GM12892 (cell line): ENCODE data around the gene PVALB.

Experiments
- POLR2A ChIP-seq: IDR thresholded peaks from 2 replicates; pipeline ENCODE4 v1.6.1; 2011; ENCODE audit warnings: low read depth, low read length, control low read depth
- POLR2AphosphoS5 ChIP-seq: IDR thresholded peaks from 2 replicates; pipeline ENCODE4 v1.6.1; 2011; ENCODE audit warnings: low read depth, low read length, control low read depth
- TAF1 ChIP-seq: IDR thresholded peaks from 2 replicates; pipeline ENCODE4 v1.6.1; 2011; ENCODE audit warnings: low read depth, mild to moderate bottlenecking, control low read depth, low read length, borderline replicate concordance

DNA sequence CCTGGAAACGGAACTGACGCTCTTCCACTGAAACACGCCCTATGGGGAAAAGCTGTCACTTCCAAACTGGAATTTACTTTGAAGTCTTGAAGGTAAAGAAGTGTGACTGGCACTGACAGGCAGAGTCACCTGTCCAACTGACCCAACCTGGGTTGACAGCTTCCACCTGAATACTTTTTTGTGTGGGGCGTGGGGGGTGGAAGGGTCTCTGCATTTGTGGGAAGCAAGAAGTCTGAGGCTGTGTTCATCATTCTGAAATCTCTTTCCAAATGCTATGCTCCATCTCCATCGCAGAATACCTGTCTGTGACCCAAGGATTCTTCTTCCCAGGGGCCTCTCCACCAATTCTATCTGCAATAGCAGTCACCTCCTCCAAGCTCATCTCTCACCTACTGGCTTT lies 48.7 kb downstream of the PVALB start:
- TF ChIP-seq POLR2AphosphoS5, result no peak
- TF ChIP-seq TAF1, result no peak
- no peak for TF ChIP-seq POLR2A
